IPS DF 4.7 (cell line): ENCODE data around the gene PCSK2.

Experiments used
- DNase-seq: peaks from one replicate; pipeline ENCODE4 v3.0.0-alpha.2; 2013; ENCODE audit warnings: low spot score; ENCODE audit errors: extremely low read depth

PCSK2 gene

DNA sequence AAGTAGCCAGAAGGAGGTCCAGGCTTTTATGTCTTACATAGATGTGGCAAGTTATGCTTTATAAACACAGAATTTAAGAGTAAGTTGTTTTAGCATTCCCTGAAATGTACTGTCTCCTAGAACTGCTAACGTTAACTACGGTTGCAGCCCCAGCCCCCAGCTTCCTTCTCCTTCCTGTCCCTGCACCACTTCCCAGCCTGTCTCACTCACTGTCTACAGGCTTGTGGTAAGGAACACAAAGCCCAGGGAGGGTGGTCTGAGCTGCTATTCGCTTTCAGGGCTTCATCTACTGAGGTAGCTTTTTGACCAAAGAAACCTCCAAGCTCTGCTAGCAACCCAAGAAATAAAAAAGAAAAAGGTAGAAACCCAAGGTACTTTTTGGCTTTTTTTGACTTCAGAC is 35.9 kb downstream of the PCSK2 start:
- no peak for DNase-seq

DNA sequence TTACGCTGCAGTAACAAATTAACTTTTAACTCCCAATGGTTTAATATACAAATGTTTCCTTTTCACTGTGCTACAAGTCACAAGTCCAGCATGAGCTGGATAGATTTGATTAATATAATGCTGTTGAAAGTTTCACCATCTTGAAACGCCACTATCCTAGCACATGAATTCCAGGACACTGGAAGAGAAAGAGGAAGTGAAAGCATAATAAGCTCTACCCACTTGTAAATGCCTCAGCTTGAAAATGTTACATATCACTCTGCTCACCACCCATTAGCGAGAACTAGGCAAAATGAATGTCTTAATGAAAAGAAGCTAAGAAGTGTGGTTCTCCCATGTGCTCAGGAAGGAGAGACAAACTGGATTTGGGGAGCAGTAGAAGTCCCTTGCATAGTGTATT is 46.9 kb downstream of the PCSK2 start:
- no peak for DNase-seq

DNA sequence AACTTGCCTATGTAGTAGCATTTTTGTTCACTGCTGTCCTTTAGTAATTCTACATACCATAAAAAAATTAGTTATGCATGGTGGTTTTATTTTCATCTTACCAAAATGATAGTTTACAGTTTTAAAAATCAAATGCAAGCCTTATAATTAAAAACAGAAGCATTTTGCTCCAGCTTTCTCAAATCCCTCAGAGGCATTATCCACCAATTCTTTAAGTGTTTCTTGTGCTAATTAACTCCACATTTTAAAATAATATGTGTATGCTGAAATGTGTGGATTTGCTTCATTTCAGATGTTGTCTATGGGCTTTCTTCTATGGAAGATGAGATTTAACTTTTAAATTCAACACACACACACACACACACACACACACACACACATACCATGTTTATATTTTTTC is 49.3 kb downstream of the PCSK2 start:
- no peak for DNase-seq

DNA sequence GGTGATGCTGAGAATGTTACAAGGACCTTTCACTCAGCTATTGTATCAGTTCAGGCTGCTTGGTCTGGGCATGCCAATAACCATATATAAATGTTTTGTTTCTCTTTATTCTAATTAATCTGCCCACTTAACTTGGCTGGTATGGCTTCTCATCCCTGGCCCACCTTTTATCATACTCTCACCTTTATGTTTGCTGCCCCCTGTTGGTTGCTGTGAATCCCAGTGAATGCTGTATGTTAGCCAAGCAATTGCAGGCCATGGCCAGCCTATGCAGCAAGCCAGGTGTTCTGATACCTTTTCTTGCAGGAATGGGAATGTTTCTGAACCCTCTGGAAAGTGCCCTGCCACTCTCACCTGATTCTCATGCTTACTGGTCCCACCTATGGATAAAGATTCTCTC is 54.6 kb downstream of the PCSK2 start:
- DNase-seq: peak; percentile 58

DNA sequence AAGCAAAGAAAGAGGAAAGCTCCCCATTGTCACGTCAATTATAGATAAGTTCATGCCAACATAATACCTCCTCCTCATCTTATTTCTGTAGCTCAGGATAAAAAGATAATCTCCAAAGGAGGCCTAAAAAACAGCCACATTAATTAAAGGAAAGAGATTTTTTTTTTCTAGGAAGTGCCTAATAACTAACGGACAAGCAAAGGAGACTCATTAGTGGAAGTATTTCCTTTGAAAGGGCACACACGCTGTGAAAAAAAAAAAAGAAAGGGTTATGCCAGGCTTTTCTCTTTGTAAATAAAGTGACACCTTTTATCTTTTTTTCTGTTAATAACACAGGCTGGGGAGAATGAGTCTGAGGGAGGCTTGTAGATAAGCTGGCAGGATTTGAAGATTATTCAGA is 55.7 kb downstream of the PCSK2 start:
- DNase-seq: no peak

DNA sequence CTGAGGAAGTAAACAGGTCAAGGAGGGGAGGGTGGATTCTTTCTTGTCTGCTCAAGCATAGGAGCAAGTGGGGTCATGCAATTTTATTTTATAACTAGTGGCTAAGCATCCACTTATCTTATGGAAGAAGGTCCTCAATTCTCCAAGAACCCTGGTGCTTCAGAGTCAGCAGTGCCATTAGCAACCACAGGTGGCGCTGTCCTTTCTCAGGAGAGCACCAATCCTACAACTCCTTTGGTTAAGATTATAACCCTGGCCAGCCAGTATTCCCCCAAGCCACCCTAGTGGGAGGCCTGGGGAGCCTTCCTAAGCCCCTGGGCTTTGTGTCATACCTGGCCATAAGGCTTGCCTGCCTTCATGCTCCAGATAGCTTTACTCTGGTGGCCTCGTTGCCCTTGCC is 60.7 kb downstream of the PCSK2 start:
- no peak for DNase-seq

DNA sequence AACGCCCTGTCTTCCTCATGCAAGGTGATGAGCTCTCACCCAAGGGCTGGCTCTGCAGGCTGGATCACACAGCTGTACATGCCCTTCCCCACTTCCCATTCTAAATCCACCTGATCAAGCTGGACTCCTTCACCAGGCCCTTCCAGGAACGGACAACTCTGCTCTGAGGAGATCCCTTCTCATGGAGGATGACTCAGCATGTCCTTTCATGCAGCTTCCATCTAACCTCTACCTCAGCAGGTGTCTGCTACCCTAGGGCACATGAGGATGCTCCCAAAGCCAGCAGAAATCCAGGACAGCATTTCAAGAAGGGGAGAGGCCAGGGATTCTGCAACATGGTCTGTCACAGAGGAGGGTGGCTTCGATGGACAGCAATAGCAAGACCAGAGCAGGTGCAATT is 61.2 kb downstream of the PCSK2 start:
- no peak for DNase-seq

DNA sequence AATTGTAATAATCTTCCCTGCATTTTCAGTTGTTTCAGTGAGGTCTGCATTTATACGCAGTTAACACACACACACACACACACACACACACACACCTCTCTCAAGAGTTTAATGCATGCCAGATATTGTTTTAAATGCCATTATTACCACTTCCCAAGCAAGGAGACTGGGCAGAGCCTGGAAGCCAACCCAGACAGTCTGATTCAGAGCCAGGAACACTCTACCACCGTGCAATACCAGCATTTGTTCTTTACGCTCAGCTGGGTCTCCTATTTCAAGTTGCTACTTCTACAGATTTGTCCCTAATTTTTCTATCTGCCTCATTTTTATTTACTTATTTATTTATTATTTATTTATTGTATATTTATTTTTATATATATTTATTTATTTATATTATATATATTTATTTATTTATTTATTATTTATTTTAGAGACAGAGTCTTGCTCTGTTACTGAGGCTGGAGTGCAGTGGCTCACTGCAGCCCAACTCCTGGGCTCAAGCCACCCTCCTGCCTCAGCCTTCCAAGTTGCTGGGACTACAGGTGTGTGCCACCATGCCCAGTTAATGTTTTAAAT is 68.4 kb downstream of the PCSK2 start:
- DNase-seq: no peak

DNA sequence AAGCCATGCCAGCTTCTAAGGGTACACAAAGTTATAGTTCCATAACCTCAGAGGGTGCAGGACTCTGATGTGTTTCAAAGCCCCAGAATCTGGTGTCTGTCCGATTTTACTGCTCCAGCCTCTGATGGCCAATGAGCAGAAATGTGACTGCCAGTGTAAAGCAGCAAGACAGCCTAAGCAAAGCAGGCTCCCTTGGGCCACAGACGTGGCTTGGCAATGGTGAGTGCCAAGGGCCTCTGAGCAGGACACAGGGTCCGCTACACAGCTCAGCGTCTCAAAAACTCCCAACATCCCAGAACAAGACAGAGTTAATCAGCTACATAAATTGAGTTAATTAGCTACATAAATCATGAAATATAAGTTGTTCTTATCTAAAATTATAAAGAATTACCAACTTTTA is 69.2 kb downstream of the PCSK2 start:
- no peak for DNase-seq

DNA sequence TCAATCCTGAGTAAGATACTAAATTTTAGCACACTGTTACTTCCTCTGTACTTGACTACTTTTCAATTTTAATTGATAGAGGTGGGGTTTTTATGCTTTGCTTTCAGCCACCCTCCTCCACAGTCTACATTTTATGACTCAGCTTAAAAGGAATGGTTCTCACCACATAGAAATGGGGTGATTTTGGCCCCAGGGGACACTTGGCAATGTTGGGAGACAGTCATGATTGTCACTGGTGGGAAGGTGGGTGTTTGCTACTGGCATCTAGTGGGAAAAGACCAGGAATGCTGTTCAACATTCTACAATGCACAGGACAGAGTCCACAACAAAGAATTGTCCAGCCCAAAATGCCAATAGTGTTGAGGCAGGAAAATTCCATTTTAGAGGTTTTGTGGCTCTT is 71.3 kb downstream of the PCSK2 start:
- no peak for DNase-seq

DNA sequence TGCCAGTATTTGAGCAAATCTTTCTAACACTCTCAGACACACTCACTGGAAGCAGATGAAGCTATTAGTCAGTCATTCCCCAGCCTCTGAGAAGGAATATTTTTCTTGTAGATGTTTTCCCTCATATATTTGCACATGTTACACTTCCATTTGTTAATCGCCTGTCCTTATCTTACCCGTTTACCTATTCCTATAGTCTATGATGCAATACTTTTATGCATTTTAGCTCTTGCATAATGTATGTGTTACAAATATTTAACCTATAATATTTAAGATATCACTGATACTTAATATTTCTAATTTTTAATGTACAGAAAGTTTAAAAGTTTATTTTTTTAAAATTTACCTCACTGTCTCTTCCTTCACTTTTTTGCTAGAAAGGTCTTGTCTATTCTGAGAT is 71.9 kb downstream of the PCSK2 start:
- no peak for DNase-seq

DNA sequence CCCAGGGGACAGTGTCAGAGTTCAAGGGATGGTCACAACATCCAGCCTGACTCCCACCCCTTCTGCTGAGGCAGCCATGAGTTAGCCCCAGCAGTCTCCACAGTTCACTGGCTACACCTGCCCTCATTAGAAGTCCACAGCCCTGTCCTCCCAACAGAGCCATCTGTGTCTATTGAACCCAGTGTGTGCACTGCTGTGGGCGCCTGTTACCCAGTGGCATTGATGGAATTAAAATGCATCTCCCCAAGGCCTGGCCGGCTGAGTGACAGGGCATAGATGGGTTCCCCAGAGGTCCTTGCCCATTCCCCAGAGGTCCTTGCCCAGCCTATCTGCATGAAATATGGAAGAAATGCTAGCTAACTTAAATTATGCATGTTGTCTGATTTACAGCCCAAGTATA is 73.3 kb downstream of the PCSK2 start:
- no peak for DNase-seq

DNA sequence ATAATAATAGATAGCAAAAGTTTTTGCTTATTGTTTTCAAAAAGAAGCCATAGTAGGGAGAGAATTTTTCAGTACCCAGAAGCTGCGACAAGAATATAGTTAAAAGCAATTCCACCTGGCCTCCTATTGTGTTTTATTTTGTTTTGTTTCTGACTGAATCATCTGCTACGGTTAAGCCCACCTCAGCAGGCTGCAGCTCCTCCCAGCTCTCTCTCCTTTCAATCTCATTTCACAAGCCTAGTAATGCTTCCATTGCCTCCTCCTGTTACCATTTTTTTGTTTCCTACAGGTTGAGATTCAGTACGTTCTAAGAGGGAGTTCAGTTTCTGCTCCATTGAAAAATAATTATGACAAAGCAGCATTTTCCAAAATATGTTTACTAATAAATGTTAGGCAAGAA is 77.9 kb downstream of the PCSK2 start:
- no peak for DNase-seq

DNA sequence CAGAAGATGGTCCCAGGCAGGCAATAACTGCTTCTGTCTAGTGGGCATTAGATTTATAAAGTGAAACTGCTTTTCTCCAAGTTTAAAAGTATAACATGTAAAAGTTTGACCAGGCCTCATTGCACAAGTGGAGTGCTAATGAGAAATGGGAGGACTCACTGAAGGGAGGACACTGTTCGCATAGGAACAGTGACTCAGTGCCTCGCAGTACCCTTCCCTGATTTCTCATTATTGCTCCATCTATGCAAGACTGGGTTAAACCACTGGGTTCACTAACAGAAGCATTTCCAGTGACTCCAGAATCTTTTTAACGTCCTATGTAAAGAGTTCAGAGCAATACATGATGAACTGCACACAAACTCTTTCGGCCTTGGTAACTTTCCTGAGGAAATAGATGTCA is 79.6 kb downstream of the PCSK2 start:
- DNase-seq: no peak

DNA sequence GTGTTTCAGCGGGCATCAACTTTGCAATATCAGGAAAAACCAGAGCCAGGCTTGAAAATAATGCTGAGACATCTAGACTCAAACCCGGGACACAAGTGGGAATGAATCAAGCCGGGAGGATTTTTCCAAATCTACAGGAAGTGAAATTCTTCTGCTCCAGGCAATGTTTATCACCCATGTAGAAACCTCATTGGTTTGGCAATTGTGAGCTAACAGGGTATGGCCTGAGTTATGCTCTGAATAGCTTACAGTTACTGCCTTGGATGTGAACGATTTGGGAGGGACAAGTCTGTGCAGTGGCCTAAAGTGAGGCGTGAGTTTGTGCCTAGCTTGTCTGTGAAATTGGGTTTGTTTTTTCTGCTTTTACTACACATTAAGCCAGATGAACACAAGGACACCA is 87.4 kb downstream of the PCSK2 start:
- no peak for DNase-seq

DNA sequence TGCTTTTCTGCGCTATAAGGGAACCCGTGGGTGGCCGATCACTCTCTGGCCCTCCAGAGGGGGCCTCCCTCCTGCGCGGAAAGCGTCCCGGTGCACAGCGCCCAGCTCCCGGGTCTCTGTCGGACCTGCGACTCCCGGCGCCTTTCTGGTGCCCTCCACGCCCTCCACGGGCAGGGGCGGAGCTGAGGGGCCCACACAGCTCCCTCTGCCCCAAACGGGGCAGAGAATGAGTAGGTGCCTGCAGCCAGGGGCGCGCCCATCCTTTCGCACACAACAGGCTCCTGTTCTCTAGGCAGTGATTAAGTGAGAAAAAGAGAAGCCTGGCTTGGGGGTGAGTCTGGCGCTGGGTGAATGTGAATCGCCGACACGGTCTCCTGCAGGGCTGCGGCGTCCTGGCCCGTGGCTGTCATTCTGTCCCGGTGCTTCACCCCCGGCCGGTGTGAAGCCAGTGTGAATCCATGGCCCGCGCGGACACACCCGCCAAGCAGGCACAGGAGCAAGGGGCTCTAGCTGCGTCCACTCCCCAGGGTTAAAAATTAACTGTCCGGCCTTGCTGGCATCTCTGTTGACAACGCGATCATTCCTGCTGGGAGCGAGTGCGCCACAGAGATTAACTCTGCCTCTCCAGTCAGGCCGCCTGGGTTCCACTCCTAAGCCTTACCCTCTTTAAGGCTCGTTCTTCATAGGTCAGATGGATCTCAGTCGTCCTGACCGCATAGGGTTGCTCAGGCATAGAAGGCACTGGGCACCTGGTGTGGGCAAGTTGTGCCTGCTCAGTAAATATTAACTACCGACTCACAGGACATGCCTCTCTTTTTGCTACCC is 88.8 kb downstream of the PCSK2 start:
- DNase-seq: no peak

DNA sequence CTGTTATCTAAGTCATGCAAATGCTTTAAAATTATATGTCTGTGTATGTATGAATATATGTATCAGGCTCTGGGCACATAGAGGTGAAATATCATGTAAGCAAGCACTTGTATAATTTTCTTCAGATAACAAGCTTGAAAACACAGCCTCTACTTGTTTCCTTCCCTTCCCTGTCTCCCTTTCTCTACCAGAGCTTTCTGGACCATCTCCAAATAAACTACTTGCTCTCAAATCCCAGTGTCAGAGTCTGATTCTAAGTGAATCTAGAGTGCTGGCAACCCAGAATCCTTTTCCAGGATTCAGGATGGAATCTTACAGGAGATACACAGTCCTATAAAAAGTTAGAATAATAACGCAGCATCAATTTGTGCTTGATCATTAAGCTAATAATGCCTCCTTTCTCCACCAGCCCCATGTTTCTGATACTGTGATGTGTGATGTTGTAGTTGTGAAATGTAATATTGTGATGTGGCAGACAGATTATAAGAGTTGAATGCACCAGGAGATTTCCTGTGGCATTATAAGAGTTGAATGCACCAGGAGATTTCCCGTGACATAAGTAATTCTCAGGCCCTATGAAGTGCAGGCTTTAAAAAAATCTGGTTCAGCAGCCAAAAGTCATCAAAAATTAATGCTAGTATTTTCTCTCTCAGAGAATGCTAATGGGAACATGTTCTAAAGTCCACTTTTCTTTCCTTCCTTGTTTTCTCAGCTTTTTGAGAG is 89.6 kb downstream of the PCSK2 start:
- no peak for DNase-seq

DNA sequence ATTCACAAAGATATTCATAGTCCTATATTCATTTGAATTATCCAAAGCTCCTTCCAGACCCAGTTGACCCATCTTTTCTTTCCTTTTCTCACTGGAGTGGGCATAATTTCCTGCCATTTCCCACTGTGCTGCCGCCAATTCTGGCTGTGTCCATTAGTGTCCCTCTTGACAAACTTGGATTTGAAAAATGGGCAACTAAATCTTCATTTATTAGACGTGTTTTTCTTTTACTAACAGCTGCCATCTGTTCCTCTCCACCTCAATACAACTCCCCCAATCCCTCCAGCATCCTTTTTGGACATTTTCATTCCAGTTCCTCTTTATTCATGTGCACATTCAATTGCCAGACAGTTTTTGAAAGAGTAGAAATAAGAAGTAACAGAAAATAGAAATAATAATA is 90.5 kb downstream of the PCSK2 start:
- no peak for DNase-seq

DNA sequence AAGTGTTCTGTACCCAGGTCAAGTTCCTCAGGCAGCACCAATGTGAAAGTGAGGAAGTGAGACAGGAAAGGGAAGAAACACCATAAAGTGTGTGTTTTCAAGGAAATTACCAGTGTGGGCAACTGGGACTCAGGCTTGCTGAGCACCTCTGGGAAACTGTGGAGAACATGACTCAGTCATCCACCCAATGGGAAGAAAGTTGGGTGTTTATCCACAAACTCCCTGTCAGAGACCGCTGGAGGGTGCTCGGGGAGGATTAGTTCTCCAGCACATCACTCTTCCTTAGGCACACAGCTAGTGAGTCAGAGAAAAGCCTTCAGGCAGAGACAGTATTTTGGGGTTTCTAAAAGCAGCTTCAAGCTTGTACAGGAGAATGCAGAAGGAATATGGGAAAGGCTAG is 93.6 kb downstream of the PCSK2 start:
- no peak for DNase-seq

DNA sequence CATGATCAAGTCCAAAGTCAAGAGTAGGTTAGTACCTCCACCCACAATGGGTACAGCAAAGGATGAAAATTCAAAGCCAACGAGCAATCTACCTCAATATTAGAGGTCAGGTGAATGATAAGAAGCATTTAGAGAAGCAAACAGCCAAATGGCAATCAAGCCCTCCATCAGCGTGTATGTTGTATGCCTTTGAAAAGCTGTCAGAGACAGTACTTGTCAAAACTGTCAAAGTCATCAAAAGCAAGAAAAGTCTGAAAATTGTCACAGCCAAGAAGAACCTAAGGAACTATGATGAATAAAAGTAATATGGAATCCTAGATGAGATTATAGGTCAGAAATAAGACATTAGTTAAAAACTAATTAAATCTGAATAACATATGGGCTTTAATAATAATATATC is 99.3 kb downstream of the PCSK2 start:
- no peak for DNase-seq

DNA sequence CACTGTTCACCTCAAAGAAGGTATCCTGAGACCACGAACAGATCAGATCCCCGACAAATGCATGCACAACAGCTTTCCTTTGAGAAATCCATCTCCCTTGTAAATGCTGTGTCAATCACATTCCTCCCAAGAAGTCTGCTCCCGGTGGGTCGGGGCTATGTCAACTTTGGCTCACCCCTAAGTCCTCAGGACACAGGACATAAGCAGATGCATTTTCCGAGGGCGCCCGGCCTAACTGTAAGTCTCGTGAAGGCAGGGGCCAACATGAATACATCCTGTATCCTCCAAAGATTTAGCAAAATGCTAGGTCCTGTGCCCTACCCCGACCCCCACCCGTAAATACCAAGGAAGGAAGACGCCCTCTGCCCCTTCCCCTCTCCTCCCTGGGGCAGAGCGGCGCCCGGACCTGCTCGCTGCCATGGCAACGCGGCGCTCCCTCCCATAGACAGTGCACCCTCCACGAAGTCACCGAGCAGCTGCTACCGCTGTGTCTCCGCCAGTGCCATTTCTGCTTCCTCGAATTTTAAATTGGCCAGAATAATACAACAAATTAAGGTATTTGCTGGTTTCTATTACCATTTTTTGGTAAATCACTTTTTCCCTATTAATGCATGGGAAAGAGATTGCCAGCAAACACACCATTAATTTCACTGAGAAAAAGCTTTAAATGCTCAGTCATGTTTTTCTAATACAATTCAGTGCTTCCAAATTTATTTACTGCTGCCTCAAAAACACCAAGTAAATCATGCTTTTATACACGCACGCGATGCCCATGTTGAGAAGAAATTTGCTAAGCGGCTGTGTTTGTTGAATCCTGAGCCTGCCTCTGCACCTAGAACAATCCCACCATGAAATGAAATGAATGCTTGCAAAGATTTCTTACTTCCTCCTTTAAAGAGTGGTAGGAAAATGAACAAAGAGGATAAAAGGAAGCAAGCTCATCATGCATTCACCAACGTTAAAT is 100.6 kb downstream of the PCSK2 start:
- no peak for DNase-seq

DNA sequence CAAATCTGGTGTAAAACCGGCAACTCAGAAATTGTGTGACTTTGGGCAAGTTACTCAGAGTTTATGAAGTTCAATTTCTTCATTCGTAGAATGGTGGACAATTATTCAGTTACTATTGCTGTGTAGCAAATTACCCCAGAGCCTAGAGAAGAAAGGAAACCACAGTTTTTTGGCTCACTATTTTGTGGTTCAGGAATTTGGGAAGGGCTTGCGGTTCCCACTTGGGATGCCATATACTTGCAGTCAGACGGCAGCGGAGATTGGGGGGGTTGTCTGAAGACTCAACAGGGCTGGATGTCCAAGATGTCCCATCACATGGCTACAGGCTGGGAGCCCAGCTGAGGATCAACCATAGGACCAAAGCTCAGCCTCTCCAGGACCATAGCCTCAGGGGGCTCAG is 108.1 kb downstream of the PCSK2 start:
- DNase-seq: no peak
